IPS-18c (cell line): ENCODE data around the gene CFAP77.
"Not testable (repeated sequence)": the region's sequence is repeated elsewhere in the genome, so short reads cannot be mapped to it uniquely, and the experiment has no call there.

Experiments
- H3K4me3 ChIP-seq: 2 replicates; pipeline ENCODE4 v1.7.0; 2013; ENCODE audit warnings: low read depth, mild to moderate bottlenecking, low read length, moderate library complexity; ENCODE audit not compliant: insufficient read depth
- H3K9me3 ChIP-seq: one replicate; pipeline ENCODE4 v1.6.1; 2013; ENCODE audit warnings: mild to moderate bottlenecking, low read length, moderate library complexity; ENCODE audit not compliant: control insufficient read depth, insufficient read depth

CFAP77 gene

DNA sequence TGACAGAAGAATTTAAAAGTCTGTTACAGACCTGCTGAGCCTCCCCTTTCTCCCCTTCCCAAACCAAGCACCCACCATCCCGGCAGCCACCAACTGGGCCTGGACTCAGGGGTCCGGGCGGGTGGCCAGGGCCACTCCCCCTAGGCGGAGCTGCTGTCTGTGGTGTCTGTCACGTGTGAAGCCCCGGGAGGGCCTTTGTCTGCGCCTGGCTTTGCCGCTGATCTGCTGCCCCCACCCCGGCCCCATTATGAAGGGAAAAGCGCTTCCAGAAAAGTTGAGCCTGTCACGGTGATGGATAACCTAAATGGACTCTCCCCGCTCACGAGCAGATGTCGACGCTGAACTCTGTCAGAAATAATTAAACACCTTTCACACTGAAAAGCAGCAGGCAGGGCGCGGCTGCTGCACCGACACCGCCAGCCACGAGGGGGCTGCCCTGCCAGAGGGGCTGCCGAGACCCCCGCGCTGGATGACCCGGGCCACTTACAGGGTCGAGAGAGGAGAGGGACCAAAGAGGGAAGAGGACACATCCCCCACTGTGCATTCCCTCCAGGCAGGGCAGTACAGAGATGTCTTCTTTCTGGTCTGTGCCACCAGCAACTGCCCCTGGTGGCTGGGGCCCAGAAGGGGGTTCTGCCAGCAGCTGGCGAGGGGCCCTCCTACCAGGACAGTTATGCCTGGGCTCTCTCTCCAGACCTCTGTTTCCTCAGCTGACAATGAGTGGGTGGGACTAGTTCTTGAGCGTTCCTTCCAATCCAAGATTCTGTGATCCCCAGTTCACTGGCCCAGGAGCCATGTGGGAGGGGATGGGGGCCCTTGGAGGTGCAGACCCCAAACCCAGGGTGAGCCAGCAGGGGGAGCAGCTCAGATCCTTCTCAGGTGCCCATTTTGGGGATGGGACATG, 136.4 kb downstream of the CFAP77 start:
- H3K9me3 ChIP-seq, result no peaks in the 10 kb centered on the region
- H3K4me3 ChIP-seq, result peak overlapping the region; percentile 34; the same call in 1 of the 2 replicates

DNA sequence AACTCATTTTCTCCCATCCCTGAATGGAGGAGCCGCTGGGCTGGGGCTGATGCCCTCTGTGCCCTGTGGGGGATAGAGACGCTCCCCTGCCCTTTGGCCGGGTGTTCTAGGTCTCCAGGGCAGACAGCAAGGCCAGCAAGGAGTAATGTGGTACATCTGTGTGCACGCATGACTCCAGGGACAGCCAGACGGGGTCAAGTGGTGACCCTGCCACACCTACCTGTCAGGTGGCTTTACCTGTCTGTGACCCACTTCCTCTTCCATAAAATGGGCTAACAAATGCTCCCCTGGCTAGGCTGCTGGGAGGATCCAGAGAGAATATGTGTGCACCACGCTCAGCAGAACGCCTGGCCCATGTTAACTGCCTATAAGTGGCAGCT, 137.0 kb downstream of the CFAP77 start:
- Histone ChIP-seq H3K4me3 (no peak overlapping the region; the same call in 1 of the 2 replicates), H3K9me3 (no peaks in the 10 kb centered on the region)

DNA sequence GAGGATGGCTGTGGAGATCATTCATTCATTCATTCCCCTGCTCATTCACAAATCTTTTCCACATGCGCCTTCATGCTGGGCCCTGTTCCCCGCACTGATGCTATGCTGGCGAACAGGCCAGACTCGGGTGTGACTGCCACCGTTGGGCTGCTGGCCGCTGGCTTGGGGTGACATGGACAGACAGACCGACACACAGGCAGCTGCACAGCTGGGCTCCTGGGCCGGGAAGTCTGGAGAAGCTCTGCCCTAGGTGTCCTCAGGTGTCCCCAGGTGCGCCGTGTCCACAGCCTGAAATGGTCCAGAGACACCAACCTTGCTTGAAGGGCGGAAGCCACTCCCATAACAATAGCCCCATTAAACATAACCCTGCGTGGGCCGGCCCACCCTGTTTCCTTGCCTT, 137.4 kb downstream of the CFAP77 start:
- Histone ChIP-seq H3K9me3 (no peaks in the 10 kb centered on the region), H3K4me3 (no peak overlapping the region; the same call in 1 of the 2 replicates)

DNA sequence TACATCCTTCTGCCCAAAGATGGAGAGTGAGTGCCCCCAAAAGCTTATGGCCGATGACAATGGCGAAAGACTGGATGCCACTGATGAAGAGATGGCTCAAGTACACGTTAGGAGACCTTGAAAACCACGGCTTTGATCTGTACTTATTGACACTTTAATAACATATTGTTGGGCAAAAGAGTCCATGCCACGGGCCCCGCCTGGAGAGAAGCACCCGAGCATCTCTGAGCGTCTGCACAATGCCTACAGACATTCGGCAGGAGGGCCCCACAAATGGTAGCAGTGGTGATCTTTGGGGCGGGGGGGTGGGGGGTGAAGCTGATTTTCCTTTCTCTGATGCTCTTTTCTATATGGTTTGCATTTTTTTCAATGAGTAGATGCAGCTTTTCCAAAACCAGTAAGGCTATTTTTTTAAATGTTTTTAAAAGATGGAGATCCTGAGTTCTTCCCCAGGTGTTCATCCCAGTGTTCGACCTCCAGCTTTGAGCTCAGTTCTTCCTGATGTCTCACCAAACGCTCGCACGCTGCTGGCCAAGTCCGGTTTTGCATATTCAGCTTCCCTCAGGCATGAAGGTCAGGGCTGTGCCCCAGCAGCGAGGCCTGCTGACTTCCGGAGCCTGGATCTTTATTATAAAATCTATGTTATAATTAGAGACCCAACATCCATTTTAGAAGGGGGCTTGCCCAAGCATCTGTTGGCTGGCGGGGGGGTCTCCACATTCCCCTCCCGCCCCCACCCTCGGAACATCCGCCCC, 138.1 kb downstream of the CFAP77 start:
- H3K9me3 ChIP-seq, result no peaks in the 10 kb centered on the region
- H3K4me3 ChIP-seq, result no peak overlapping the region

DNA sequence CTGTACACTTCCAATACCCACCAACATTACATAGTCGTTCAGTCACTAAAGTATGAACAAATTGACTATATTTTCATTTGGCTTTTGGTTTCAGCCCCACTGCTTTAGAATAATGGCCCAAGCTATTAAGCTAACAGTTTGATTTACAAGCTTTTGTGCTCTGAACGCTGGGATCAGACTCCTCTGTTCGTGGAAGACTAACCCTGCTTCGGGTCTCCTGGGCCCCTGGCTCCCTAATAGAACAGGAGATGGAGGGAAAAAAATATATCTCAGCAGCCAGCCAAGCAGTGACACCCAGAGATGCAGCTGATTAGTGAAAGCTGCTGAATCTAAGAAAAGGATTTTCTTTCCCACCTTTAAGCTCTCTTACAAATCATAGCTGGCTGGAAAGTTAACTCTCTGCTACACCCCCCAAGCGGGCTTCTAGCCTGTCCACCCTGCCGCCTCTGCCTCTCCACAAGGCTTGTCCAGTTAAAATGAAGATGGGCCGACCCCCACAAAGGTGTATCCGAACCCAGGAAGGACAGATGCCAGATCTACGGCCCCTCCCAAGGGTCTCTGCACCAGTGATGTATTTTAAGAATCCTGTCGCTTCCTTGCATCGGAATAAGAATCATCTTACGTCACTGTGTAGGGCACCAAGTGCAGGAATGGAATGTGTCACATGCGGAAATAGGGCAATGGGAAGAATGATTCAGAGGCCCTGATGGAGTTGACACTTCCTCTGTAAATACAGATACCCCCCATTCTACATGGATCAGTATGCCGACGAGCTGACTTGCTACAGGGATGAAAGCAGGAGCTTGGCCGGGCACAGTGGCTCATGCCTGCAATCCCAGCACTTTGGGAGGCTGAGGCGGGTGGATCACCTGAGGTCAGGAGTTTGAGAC, 139.0 kb downstream of the CFAP77 start:
- no peaks in the 10 kb centered on the region for H3K9me3 ChIP-seq
- H3K4me3 ChIP-seq, result no peak overlapping the region

DNA sequence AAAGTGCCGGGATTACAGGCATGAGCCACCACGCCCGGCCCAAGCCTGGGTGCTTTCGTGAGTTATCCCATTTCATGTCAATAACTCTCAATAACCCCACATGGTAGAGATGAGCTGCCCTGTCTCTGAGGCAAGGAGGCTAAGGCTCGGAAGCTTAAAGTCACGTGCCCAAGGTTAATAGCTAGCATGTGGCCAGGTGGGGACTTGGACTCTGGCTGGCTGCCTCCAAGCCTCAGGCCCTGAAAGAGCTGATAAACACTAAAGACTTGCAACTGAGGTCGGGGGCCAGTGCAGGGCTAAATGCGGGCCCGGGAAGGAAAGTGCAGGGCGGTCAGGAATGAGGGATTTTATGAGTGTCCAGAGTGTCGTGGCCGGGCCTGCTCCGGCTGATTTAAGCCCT, 141.5 kb downstream of the CFAP77 start:
- H3K4me3 ChIP-seq, result no peak overlapping the region
- H3K9me3 ChIP-seq, result no peaks in the 10 kb centered on the region

DNA sequence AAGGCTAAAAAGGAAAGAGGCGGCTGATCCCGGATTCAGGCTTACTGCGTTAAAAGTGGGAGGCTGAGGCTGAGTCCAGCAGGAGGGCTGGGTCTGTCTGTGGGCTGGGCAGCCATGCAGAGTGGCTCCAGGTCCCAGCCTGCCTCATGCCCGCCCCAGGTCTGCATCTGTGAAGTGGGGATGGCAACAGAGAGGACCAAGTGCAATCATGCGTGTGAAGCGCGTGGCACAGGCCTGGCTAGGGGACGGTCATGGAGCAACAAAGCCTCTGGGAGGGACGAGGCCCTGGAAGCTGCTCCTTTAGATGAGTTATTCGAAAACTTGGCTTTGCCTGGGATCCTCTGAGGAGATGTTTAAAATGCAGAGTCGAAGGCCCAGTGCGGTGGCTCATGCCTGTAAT, 142.0 kb downstream of the CFAP77 start:
- Histone ChIP-seq H3K9me3 (no peaks in the 10 kb centered on the region), H3K4me3 (no peak overlapping the region)

DNA sequence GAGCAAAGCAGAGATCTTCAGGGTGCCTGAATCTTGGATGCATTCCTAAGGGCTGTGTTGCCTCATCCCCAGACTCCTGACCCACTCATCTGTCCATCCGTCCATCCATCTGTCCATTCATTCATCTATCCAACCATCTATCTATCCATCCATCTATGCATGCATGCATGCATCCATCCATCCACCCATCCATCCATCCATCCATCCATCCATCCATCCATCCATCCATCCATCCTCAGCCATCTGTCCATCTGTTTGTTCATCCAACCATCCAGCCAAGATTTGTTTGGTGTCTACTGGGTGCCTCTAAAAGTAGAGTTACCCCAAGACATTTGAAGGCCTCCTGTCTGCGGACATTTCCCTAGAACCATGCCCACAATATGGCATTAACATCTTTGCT, 144.7 kb downstream of the CFAP77 start:
- no peak overlapping the region for H3K4me3 ChIP-seq
- no peaks in the 10 kb centered on the region for H3K9me3 ChIP-seq

DNA sequence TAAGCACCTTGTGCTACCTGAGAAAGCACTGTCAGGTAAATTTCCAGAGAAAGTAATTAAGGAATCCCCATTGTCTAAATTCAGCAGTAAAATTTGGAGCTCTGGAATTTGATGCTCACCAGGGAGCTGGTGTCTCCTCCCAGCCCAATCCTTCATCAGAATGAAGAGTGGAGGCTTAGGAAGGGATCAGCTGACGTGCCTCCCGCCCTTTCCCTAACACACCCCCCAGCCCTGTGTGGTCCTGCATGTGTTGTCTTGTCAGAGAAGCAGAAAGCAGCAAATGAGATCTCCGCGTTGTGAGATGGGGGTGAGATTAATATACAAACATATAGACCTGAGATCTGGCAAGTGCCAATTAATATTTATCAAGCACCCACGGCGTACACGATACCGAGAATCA, 145.5 kb downstream of the CFAP77 start:
- Histone ChIP-seq H3K4me3 (no peak overlapping the region), H3K9me3 (no peaks in the 10 kb centered on the region)

DNA sequence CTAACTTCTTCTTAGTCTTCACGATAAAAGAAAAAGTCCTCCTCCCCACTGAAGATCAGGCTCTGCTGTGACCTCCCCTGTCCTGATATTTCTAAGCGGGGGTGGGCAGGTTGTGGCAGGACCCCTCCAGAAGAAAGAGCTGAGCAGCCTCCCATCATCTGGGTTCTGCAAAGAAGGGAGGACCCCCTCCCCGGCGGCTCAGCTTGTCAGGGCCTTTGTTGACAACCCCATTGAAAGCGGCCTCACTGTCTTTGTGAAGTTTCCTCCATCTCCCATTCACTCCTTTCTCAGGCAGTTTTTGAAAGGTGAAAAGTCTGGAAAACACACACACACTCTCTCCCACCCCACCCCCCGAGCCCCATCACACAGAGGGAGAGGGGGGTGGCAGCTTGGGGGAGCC, 146.2 kb downstream of the CFAP77 start:
- no peak overlapping the region for H3K4me3 ChIP-seq

DNA sequence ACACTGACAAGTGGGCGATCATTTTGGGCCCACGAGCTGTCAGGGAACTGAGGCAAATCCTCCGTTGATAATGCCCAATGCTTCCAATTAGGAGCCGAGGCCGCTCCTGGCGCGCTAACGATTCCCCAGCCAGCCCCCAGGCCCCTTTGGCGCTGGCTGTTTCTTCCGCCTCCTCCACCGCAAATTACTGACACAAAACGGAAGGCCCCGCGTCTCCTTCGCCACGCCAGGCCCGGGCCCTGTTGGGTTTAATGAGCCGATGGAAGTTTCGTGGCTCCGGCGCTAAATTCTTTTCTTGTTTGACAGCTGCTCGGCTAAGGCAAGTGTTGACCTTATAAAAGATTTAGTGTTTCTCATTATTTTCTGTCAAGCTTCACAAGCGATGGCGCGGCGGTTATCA, 146.7 kb downstream of the CFAP77 start:
- no peak overlapping the region for H3K4me3 ChIP-seq
- no peaks in the 10 kb centered on the region for H3K9me3 ChIP-seq

More for the DNA sequence above, 146.2 kb downstream of the CFAP77 start:
- H3K9me3 ChIP-seq, result no peaks in the 10 kb centered on the region

DNA sequence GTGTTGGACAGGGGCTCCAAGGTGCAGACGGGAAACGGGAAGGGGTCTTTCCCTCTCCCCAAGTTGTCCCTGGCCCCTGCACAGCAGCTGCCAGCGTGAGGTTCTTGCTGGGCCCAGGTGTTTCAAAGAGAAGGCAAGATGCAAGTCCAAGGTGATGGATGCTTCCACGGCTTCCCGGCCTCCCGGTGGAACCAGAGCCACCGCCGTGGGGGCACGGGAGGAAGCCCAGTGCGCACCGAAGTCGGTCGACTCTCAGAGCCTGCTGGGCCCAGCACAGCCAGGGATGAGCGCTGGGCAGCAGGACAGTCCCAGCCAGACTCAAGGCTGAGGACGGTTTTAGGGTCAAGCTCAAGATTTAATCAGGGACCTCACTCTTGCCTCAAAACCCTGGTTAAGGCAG, 147.1 kb downstream of the CFAP77 start:
- no peak overlapping the region for H3K4me3 ChIP-seq
- H3K9me3 ChIP-seq, result no peaks in the 10 kb centered on the region

DNA sequence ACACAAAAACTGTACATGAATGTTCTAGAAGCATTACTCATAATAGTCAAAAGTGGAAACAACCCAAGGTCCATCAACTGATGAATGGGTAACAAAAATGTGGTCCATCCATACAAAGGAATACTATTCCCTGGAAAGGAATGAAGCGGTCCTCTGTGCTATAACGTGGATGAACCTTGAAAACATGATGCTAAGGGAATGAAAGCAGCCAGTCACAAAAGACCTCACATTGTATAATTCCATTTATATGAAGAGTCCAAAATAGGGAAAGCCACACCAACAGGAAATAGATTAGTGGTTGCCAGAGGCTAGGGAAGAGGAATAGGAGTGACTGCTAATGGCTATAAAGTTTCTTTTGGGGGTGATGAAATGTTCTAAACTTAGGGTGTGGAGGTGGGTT, 149.7 kb downstream of the CFAP77 start:
- Histone ChIP-seq H3K9me3 (no peaks in the 10 kb centered on the region), H3K4me3 (no peak overlapping the region)

DNA sequence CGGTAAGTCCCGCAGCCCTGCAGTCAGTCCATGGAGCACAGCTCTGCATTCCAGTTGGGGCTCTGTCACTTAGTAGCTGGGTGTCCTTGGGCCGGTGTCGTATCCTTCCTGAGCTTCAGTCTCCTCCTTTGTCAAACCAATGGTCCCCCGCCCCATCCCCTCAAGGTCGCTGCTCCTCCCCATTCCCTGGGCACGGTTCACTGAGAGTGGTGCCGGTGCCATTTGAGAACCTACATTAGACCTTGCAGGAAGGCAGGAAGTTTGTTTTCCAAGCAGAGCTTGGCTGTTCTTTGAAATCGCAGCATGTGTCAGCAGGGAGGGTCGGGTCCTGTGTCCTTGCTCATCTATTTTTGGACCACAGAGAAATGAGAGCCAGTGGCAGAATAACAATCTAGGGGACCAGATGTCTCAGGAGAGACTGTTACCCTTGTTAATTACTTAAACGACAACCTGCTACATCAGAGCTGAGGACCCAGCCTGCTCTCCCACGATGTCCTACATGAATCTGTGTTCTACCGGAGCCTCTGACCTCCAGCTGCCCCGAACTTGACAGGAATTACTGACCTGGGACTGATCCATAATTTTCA, 150.7 kb downstream of the CFAP77 start:
- H3K9me3 ChIP-seq, result no peaks in the 10 kb centered on the region
- no peak overlapping the region for H3K4me3 ChIP-seq

DNA sequence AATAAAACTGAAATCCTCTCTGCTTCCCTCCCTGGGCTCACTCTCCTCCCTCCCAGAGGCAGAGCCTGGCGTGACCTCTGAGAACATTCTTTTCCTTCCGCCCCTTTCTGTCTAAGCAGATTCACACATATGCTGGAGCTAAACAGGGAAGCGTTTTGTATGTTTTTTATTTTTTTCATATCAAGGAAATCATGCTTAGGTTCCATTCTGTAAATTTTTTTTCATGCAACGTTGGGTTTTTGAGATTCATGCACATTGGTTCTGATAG, 152.2 kb downstream of the CFAP77 start:
- Histone ChIP-seq H3K9me3 (no peaks in the 10 kb centered on the region), H3K4me3 (no peak overlapping the region)

DNA sequence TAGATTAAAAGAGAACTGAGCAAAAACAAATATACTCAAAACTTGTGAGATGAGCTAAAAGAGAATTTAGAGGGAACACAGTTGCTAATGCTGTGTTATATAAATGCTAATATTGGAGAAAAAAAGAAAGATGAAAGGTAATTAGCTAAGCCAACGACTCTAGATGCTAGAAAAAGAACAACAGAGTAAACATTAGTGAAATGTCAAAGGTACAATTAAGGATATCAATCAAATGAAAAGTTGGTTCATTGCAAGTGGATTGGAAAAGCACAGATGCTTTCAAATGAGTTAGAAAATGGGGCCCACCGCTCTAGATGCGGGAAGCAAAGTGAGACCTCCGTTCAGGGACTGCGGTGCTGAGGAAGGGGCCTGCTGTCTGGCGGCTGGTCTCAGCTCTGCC, 154.5 kb downstream of the CFAP77 start:
- Histone ChIP-seq H3K4me3 (no peak overlapping the region), H3K9me3 (no peaks in the 10 kb centered on the region)

DNA sequence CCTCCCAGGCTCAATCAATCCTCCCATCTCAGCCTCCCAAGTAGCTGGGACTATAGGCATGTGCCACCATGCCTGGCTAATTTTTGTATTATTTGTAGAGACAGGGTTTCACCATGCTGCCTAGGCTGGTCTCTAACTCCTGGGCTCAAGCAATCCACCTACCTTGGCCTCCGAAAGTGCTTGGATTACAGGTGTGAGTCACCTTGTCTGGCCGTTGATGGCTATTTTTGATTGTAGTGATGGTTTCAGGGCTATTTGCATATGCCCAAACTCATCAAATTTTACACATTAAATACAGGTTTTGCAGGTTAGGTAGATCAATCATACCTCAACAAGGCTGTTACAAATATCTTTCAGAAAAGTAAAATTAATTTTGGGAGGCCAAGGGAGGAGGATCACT, 158.8 kb downstream of the CFAP77 start:
- H3K9me3 ChIP-seq, H3K4me3 ChIP-seq: not testable (repeated sequence)
